Gastroesophageal sphincter (tissue), 3 donors: ENCODE measurements around the gene ISM2.

ENCODE experiments used
- CTCF ChIP-seq, 4 experiments: fragments of 200-600 bp in 2 of 4; fragments of 450-650 bp in 2 of 4; sonication (generic) in 1 of 4; IDR thresholded peaks; one replicate each; pipeline ENCODE4 v1.5.1; 2017 to 2019; ENCODE audit warnings: antibody characterized with exemption in 4 of 4, mild to moderate bottlenecking in 2 of 4, moderate library complexity in 2 of 4
- EP300 ChIP-seq: sonication (generic); formaldehyde crosslinking; IDR thresholded peaks from one replicate; pipeline ENCODE4 v1.6.1; 2017; ENCODE audit warnings: antibody characterized with exemption, mild to moderate bottlenecking
- POLR2A ChIP-seq, 2 donors: fragments of 450-650 bp; IDR thresholded peaks; one replicate each; pipeline ENCODE4 v1.6.1; 2017; ENCODE audit warnings: antibody characterized with exemption in 2 of 2, mild to moderate bottlenecking in 2 of 2, moderate library complexity in 1 of 2
- POLR2AphosphoS5 ChIP-seq: sonication (generic); formaldehyde crosslinking; IDR thresholded peaks from one replicate; pipeline ENCODE4 v1.6.1; 2017; ENCODE audit warnings: antibody characterized with exemption

- TF ChIP-seq CTCF (IDR thresholded peaks at IDR 0.05), result no peak
- TF ChIP-seq EP300, result no peak
- no peak for TF ChIP-seq POLR2A (IDR thresholded peaks at IDR 0.05)
- no peak for TF ChIP-seq POLR2AphosphoS5
Observed at GRCh38 chr14:77436042-77436441, 62.6 kb downstream of the ISM2 start.
